Thyroid gland (tissue), 4 donors: ENCODE measurements around the gene TEX2. TPM values are rescaled to one million over a fixed set of nuclear protein-coding genes. Genes with fewer than 3 reads are reported as not detected.

ENCODE experiments used
- DNase-seq, 2 donors: peaks; one replicate each; pipeline ENCODE4 v3.0.0-alpha.2; 2019
- H3K27ac ChIP-seq, 3 donors: fragments of 200-600 bp; sonication (generic); 1 replicate in 2 of 3; 2 replicates in 1 of 3; pipeline ENCODE4 v1.5.1; 2016 to 2019; ENCODE audit warnings: mild to moderate bottlenecking in 1 of 3, moderate library complexity in 1 of 3
- H3K27me3 ChIP-seq: fragments of 200-600 bp; sonication (generic); one replicate; pipeline ENCODE4 v1.5.1; 2019
- H3K36me3 ChIP-seq, 2 donors: fragments of 200-600 bp; sonication (generic); one replicate each; pipeline ENCODE4 v1.5.1; 2016 to 2019
- H3K4me1 ChIP-seq, 2 donors: fragments of 200-600 bp; sonication (generic); one replicate each; pipeline ENCODE4 v1.5.1; 2017 to 2019
- H3K4me3 ChIP-seq, 3 donors: fragments of 200-600 bp; sonication (generic); replicated peaks in 1 of 3; 1 replicate in 2 of 3; 2 replicates in 1 of 3; pipeline ENCODE4 v1.5.1; 2016; ENCODE audit warnings: mild to moderate bottlenecking in 1 of 3
- H3K9me3 ChIP-seq: fragments of 200-600 bp; sonication (generic); one replicate; pipeline ENCODE4 v1.5.1; 2017
- POLR2A ChIP-seq, 2 donors: fragments of 450-650 bp; IDR thresholded peaks; one replicate each; pipeline ENCODE4 v1.6.1; 2017; ENCODE audit warnings: antibody characterized with exemption in 2 of 2, mild to moderate bottlenecking in 2 of 2, moderate library complexity in 1 of 2
- WGBS, 2 donors: methylation state at CpG; one replicate each; pipeline ENCODE4 v1.1.5; 2017; 5-methylcytosine and 5-hydroxymethylcytosine counted together
- intact Hi-C: fragments of 100-400 bp; cut with DNase I; formaldehyde crosslinking; loops from one replicate; pipeline ENCODE4 v1.15.1; 2023
- total RNA-seq, 4 donors: library from RNA; depleted of rRNA; stranded (reverse); fragments of >200 nt; gene quantifications; one replicate each; pipeline ENCODE4 v1.2.3, GENCODE V29; 2016
- TF ChIP-seq, protein P1 (sequence below), 6 experiments: fragments of 200-600 bp in 3 of 6; fragments of 450-650 bp in 3 of 6; sonication (generic) in 3 of 6; IDR thresholded peaks; one replicate each; pipeline ENCODE4 v1.5.1; 2016 to 2019; ENCODE audit warnings: antibody characterized with exemption in 6 of 6, mild to moderate bottlenecking in 2 of 6, inconsistent platforms in 1 of 6, moderate library complexity in 1 of 6

TEX2 gene
- total RNA-seq, 4 donors from 2014 or later = 63.9 to 101 (median 71.7) TPM

DNA sequence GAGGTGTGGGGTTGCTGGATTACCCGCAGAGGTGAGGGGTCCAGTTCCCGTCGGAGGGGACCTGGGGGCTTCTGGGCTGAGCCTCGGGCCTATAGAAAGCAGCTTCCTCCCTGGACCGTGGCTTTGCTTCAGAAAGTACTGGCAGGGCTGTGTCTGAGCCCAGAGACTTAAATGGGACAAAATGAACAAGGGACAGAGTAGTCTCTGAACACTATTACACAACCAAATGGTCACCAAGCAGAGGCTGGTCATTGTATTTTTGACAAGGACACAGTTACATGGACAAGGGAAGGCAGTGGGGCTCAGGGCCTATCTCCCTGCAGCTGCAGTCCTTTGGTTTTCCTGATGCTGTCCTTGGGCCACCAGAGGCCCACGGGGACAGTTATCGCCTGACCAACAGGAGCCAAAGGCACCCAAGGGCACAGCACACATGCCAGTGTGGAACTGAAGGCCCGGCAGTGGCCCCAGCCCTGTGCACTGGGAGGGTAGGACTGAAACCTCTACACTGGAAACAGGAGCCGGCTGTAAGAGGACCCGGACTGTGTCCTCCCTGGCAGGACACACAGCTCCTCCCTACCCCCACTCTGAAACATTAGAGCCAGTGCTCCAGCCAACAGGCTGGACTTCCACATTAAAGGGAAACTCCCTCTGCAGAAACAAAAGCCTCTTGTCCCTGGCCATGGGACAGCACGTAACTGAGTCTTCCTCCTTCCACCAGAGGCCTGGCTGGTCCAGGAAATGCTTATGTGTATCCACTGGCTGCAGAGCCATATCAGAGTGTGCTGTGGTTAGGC is 107.1 kb downstream of the TEX2 start:
- H3K4me3 ChIP-seq = no peak overlapping the region

GRCh38 chr17:64155129-64155528 is 107.9 kb downstream of the TEX2 start:
- 96 to 98% methylated on average over 7 of the region's 7 CpGs for WGBS, 2 donors
- intact Hi-C loops = no loop called here
- H3K4me1 ChIP-seq = peaks cover 18% of the 10 kb centered on the region in 2 donors
- no peaks in the 10 kb centered on the region for H3K27me3 ChIP-seq
- peaks cover 6 to 15% of the 10 kb centered on the region in 2 donors for H3K36me3 ChIP-seq
- H3K4me3 ChIP-seq = no peak overlapping the region
- TF ChIP-seq POLR2A (IDR thresholded peaks at IDR 0.05) = no peak
- TF ChIP-seq, protein P1, sequence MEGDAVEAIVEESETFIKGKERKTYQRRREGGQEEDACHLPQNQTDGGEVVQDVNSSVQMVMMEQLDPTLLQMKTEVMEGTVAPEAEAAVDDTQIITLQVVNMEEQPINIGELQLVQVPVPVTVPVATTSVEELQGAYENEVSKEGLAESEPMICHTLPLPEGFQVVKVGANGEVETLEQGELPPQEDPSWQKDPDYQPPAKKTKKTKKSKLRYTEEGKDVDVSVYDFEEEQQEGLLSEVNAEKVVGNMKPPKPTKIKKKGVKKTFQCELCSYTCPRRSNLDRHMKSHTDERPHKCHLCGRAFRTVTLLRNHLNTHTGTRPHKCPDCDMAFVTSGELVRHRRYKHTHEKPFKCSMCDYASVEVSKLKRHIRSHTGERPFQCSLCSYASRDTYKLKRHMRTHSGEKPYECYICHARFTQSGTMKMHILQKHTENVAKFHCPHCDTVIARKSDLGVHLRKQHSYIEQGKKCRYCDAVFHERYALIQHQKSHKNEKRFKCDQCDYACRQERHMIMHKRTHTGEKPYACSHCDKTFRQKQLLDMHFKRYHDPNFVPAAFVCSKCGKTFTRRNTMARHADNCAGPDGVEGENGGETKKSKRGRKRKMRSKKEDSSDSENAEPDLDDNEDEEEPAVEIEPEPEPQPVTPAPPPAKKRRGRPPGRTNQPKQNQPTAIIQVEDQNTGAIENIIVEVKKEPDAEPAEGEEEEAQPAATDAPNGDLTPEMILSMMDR (IDR thresholded peaks at IDR 0.05) = no peak
- H3K9me3 ChIP-seq = no peaks in the 10 kb centered on the region
- DNase-seq = no peak
- H3K27ac ChIP-seq = peak overlapping the region in 2 of 3 donors; percentile 79 to 90

More for the DNA sequence above, 107.1 kb downstream of the TEX2 start:
- Histone ChIP-seq H3K27ac (peak overlapping the region; percentile 75 to 90 (median 79)), H3K4me1 (peaks cover 18% of the 10 kb centered on the region in 2 donors), H3K27me3 (no peaks in the 10 kb centered on the region), H3K36me3 (peaks cover 6 to 15% of the 10 kb centered on the region in 2 donors), H3K9me3 (no peaks in the 10 kb centered on the region)
- DNase-seq = peak; percentile 69 to 78
- intact Hi-C loops = no loop called here
- TF ChIP-seq POLR2A (IDR thresholded peaks at IDR 0.05) = peak in 1 of 2 donors; percentile 13
- TF ChIP-seq, protein P1 (IDR thresholded peaks at IDR 0.05) = peak in 1 of 6 experiments; percentile 11
- 64 to 68% methylated on average over 6 of the region's 11 CpGs for WGBS, 2 donors

DNA sequence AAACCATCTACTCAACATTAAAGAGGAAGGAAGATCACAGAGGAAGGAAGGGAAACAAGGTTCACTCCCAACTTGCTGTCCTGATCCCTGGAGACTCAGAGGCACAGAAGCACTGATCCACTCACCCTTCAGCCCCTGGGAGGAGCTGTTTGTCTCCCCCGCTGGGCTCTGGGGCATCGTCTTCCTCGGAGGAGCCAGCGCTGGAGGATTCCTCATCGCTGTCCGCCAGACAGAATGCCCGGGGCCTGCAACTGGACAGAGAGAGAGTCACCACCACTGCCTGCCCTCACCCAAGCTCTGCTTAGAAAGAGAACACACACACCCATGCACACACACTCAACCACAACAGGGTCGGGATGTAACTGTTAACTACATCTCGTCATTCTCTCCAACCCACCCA is 108.3 kb downstream of the TEX2 start:
- DNase-seq = no peak
- Histone ChIP-seq H3K4me3 (no peak overlapping the region), H3K27ac (peak overlapping the region in 2 of 3 donors; percentile 16 to 79), H3K9me3 (no peaks in the 10 kb centered on the region), H3K4me1 (peaks cover 18% of the 10 kb centered on the region in 2 donors), H3K36me3 (peaks cover 6 to 15% of the 10 kb centered on the region in 2 donors), H3K27me3 (no peaks in the 10 kb centered on the region)
- intact Hi-C loops = loop anchor here (5.0 kb wide), 1 partner anchor 128 kb away; no protein-coding TSS in a partner anchor
- 87 to 89% methylated on average over 9 of the region's 9 CpGs for WGBS, 2 donors
- no peak for TF ChIP-seq POLR2A (IDR thresholded peaks at IDR 0.05)
- TF ChIP-seq, protein P1 (IDR thresholded peaks at IDR 0.05) = no peak

DNA sequence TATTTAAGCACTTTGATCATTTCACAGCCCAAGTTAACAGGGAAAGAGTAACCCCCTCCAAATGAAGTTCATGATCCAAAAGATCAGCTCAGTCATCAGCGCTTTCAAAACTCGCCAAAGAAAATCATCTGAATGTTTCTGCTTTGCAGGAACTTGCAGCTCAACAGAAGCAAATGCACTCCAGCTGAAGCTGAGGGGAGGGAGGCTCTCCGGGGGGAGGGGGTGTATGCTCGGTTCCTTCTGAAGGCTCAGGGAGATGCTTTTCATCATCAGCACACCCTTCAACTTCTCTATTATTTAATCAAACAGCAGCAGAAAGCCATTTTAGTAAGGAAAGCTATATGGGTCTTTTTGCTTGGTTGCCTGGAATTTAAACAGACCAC is 108.8 kb downstream of the TEX2 start:
- Histone ChIP-seq H3K9me3 (no peaks in the 10 kb centered on the region), H3K27me3 (no peaks in the 10 kb centered on the region), H3K36me3 (peaks cover 6 to 15% of the 10 kb centered on the region in 2 donors), H3K27ac (peak overlapping the region in 2 of 3 donors; percentile 16 to 79), H3K4me3 (no peak overlapping the region), H3K4me1 (peaks cover 18% of the 10 kb centered on the region in 2 donors)
- DNase-seq = no peak
- TF ChIP-seq POLR2A (IDR thresholded peaks at IDR 0.05) = no peak
- TF ChIP-seq, protein P1 (IDR thresholded peaks at IDR 0.05) = no peak
- intact Hi-C loops = loop anchor here (5.0 kb wide), 1 partner anchor 128 kb away; no protein-coding TSS in a partner anchor
- 69 to 74% methylated on average over 4 of the region's 4 CpGs for WGBS, 2 donors
